Mucosa of rectum (tissue), 2 donors: ENCODE measurements around the gene PIEZO1.
A peak's percentile ranks its signal among the peaks of the same experiment; 100 is the strongest.

Experiments used
- H3K27ac ChIP-seq, 2 donors: one replicate each; pipeline ENCODE4 v1.7.0; 2013; ENCODE audit warnings: inconsistent platforms in 2 of 2, low read depth in 2 of 2, low read length in 2 of 2
- H3K27me3 ChIP-seq, 2 donors: one replicate each; pipeline ENCODE4 v1.7.0; 2013; ENCODE audit warnings: low read length in 2 of 2; ENCODE audit not compliant: control insufficient read depth in 2 of 2, insufficient read depth in 2 of 2
- H3K36me3 ChIP-seq, 2 donors: one replicate each; pipeline ENCODE4 v1.7.0; 2013; ENCODE audit warnings: low read length in 2 of 2; ENCODE audit not compliant: control insufficient read depth in 2 of 2, insufficient read depth in 2 of 2
- H3K4me1 ChIP-seq, 2 donors: one replicate each; pipeline ENCODE4 v1.7.0; 2013; ENCODE audit warnings: low read length in 2 of 2, mild to moderate bottlenecking in 1 of 2; ENCODE audit not compliant: control insufficient read depth in 2 of 2, insufficient read depth in 2 of 2
- H3K4me3 ChIP-seq, 2 donors: one replicate each; pipeline ENCODE4 v1.7.0; 2013; ENCODE audit warnings: low read length in 2 of 2
- H3K9ac ChIP-seq, 2 donors: one replicate each; pipeline ENCODE4 v1.7.0; 2013; ENCODE audit warnings: low read length in 2 of 2, low read depth in 1 of 2, mild to moderate bottlenecking in 1 of 2
- H3K9me3 ChIP-seq, 2 donors: one replicate each; pipeline ENCODE4 v1.7.0; 2013; ENCODE audit warnings: low read length in 2 of 2; ENCODE audit not compliant: control insufficient read depth in 2 of 2
- donor health status: healthy.
- donor health status: Normal muscosa, but diverticular disease.

Gene PIEZO1

DNA sequence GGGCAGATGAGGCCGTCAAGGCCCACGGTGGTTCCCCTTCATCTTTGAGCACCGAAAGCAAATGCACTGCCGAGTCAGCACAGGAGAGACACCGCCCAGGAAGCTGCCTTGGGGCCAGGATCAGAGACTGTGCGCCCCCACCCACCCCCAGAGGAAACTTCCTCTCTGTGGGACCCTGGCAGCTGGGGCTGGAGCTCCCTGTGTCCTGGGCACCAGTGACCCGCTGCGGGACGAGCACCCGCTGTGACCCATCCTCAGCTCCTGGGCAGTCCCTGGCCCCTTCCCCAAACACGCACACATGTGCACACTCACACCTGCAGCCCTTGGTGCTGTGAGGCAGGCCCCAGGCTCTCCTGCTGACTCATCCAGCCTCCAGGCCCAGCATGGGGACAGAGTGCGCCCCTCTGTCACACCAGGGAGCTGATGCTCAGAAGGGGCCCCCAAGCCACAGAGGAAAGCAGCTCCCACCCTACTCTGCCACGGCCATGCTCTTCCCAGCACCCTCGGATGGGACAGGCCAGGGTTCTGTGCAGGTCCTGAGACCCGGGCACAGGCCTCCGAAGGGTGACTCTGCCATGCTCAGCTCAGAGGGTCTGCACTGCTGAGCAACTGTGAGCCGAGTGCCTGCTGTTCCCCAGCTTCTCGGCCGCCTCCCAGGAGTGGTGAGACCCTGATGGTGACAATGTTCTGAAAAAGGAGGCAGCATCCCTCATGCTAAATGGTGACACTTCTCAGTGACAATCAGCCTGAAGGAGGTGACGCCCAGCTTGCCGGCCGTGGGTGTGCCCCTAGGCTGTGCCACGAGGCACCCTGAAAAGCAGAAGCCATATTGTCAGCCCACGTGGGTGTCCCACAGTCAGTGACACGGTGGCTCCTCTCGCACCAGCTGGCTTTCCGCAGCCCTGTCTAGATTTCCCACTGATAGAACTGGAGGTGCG lies 3.6 kb downstream of the PIEZO1 start:
- peak overlapping the region in 1 of 2 donors; percentile 43 for H3K9ac ChIP-seq
- H3K4me1 ChIP-seq: peaks cover 32 to 45% of the 10 kb centered on the region in 2 donors
- H3K9me3 ChIP-seq: no peaks in the 10 kb centered on the region
- H3K4me3 ChIP-seq: peak overlapping the region in 1 of 2 donors; percentile 56
- peak overlapping the region; percentile 7 to 80 for H3K27ac ChIP-seq
- H3K27me3 ChIP-seq: no peaks in the 10 kb centered on the region
- no peaks in the 10 kb centered on the region for H3K36me3 ChIP-seq

DNA sequence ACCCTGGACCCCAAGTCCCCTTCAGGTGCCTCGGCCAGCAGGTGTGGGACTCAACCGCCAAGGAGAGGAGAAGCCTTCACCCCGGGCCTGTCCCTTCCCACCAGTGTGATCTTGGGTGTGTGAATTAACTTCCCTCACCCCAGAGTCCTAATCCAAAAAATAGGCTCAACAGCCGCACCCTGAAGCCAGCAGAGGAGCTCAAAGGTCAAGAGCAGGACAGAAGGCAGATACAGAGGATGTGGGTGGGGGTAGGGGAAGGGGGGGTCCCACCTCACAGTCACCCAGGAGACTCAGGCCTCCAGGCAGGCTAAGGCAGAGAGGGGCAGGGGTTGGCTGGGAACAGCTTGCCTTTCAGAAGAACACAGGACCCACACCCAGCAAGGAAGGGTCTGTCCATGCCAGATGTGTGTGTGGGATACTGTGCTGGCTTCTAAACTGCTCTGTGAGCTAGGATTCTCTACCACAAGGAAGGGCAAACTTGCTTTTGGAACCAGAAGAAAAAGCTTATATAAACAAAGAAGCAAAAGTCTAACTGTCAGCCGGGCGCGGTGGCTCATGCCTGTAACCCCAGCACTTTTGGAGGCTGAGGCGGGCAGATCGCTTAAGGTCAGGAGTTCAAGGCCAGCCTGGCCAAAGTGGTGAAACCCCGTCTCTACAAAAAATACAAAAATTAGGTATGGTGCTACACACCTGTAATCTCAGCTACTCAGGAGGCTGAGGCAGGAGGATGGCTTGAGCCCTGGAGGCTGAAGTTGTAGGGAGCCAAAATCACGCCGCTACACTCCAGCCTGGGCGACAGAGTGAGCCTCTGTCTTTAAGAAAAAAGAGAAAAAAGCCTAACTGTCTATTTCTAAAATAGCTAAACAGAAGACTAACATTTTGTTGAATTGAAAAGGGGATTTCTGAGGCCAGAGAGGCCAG lies 4.6 kb downstream of the PIEZO1 start:
- H3K27ac ChIP-seq: peak overlapping the region; percentile 7 to 80
- H3K4me3 ChIP-seq: peak overlapping the region in 1 of 2 donors; percentile 56
- no peaks in the 10 kb centered on the region for H3K27me3 ChIP-seq
- no peaks in the 10 kb centered on the region for H3K9me3 ChIP-seq
- H3K9ac ChIP-seq: peak overlapping the region in 1 of 2 donors; percentile 43
- H3K4me1 ChIP-seq: peaks cover 32 to 41% of the 10 kb centered on the region in 2 donors
- no peaks in the 10 kb centered on the region for H3K36me3 ChIP-seq

DNA sequence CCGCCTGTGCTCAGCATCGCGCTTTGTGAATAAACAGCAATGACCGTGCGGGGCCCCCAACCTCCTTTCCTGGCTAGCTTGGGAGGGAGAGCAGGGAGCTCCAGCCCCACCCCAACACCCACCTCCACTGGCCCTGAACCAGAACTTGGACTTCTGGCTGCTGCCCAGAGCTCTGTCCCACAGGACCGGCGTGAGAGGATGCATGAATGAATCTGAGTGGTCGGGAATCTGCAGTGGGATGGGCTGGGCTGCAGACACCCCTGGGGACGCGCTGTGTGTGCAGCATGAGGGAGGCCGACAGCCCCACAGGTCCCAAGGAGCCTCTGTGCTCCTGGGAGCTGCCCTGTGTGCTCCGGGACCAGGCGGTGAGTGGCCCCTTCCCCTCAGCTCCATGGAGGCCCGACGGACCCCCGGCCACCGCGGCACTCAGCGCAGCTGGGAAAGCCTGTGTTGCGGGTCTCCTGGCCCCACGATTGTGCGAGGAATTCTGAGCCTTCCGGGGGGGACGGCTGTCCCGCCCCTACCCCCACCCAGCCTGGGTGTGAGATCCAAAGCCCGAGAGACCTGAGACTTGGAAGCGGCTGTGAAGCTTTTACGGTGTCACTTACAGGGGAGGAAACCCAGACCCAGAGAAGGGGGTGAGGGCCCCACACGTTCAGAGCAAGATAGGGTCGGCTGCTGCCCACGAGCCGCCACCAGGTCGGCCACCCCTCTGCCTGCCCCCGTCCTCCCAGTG lies 5.4 kb downstream of the PIEZO1 start:
- H3K27me3 ChIP-seq: no peaks in the 10 kb centered on the region
- no peaks in the 10 kb centered on the region for H3K9me3 ChIP-seq
- peak overlapping the region; percentile 7 to 80 for H3K27ac ChIP-seq
- no peak overlapping the region for H3K4me3 ChIP-seq
- H3K36me3 ChIP-seq: no peaks in the 10 kb centered on the region
- peaks cover 32 to 41% of the 10 kb centered on the region in 2 donors for H3K4me1 ChIP-seq
- H3K9ac ChIP-seq: no peak overlapping the region

DNA sequence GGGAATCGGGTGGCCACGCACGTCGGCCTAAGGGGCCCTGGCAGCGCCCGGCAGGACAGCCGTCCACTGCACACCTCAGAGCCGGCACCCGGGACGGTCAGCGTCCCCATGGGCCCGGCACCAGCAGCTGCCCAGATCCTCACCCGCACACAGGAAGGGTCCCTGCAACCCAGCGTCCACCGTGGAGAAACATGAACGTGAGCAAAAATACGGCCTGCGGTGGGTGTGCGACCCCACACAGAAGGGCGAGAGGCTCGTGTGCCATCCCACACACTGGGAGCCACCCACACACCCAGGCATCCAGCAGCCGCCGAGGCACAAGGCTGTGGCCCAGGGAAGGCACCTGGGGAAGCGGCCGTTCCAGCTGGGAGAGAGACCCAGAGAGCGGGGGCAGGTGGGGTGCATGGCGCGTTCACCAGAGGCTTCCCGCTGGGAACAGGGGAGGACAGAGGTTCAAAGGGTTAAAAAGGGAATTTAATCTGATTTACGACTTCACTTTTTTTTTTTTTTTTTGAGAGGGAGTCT lies 6.4 kb downstream of the PIEZO1 start:
- Histone ChIP-seq H3K36me3 (no peaks in the 10 kb centered on the region), H3K4me1 (peaks cover 33 to 42% of the 10 kb centered on the region in 2 donors), H3K4me3 (no peak overlapping the region), H3K9me3 (no peaks in the 10 kb centered on the region), H3K27me3 (no peaks in the 10 kb centered on the region), H3K27ac (no peak overlapping the region), H3K9ac (no peak overlapping the region)

DNA sequence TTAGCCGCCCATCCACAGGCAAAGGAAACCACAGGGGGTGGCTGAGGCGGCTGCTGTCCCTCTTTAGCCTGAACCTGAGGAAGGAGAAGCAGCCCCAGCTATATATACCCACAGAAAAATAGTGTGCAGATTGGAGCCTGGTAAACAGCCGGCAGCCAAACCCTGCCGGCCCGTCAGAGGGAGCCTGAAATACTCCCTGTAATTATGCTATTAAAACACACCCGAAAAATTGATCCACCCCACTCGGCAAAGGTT lies 6.8 kb downstream of the PIEZO1 start:
- Histone ChIP-seq H3K9ac (no peak overlapping the region), H3K36me3 (no peaks in the 10 kb centered on the region), H3K4me1 (peaks cover 31 to 40% of the 10 kb centered on the region in 2 donors), H3K9me3 (no peaks in the 10 kb centered on the region), H3K4me3 (no peak overlapping the region), H3K27ac (no peak overlapping the region), H3K27me3 (no peaks in the 10 kb centered on the region)

DNA sequence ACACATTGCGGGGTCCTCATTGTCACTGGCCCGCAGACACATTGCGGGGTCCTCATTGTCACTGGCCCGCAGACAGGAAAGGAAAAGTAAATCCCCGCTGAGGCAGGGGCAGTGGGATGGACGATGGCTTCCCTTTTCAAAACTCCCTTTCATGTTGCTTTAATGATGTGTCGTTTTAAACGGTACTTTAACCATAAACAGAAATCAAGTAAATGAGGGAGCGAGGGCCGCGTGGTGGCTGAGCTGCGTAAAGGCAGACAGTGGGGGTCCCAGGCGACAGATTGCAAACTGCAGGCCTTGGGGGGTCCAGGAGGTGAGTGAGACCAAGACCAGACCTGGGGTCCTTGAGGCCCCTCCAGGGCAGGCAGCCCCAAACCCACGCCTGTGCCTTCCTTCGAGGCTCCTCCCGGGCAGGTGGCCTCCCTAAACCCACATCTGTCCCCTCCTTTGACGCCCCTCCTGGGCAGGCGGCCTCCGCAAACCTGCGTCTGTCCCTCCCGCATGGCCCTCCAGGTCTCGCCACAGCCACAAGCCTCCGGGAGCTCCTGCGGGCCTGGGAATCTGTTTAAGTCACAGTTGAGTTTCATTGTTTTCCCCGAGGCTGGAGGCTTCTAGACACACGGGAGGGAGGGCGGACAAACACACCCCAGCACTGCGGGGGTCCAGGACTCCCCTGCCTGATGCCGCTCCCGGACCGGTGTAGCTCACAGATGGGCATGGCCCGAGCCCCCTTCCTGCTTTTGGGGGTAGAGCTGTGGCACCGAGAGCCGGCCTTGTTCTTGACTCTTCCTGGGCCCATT lies 7.3 kb downstream of the PIEZO1 start:
- H3K9me3 ChIP-seq: no peaks in the 10 kb centered on the region
- no peak overlapping the region for H3K9ac ChIP-seq
- H3K27ac ChIP-seq: peak overlapping the region in 1 of 2 donors; percentile 16
- peaks cover 31 to 40% of the 10 kb centered on the region in 2 donors for H3K4me1 ChIP-seq
- no peaks in the 10 kb centered on the region for H3K36me3 ChIP-seq
- no peaks in the 10 kb centered on the region for H3K27me3 ChIP-seq
- no peak overlapping the region for H3K4me3 ChIP-seq

DNA sequence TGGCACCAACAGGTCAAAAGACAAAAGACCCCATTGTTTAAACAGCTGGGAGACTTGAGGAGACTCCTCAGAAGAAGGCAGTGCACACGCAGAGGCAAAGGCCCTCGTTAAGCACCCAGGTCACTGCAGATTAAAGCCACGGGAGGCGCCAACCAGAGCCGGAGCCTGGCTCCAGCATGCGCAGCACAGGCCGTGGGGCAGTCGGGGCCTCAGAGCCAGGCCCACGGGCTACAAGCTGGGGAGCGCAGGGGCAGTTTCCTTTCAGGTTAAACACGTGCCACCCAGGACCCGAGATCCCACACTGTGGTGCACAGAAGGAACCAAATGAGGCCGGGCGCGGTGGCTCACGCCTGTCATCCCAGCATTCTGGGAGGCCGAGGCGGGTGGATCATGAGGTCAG lies 9.2 kb downstream of the PIEZO1 start:
- no peak overlapping the region for H3K27ac ChIP-seq
- H3K4me1 ChIP-seq: peaks cover 28 to 32% of the 10 kb centered on the region in 2 donors
- no peak overlapping the region for H3K4me3 ChIP-seq
- H3K36me3 ChIP-seq: no peaks in the 10 kb centered on the region
- H3K27me3 ChIP-seq: no peaks in the 10 kb centered on the region
- no peaks in the 10 kb centered on the region for H3K9me3 ChIP-seq
- H3K9ac ChIP-seq: no peak overlapping the region

DNA sequence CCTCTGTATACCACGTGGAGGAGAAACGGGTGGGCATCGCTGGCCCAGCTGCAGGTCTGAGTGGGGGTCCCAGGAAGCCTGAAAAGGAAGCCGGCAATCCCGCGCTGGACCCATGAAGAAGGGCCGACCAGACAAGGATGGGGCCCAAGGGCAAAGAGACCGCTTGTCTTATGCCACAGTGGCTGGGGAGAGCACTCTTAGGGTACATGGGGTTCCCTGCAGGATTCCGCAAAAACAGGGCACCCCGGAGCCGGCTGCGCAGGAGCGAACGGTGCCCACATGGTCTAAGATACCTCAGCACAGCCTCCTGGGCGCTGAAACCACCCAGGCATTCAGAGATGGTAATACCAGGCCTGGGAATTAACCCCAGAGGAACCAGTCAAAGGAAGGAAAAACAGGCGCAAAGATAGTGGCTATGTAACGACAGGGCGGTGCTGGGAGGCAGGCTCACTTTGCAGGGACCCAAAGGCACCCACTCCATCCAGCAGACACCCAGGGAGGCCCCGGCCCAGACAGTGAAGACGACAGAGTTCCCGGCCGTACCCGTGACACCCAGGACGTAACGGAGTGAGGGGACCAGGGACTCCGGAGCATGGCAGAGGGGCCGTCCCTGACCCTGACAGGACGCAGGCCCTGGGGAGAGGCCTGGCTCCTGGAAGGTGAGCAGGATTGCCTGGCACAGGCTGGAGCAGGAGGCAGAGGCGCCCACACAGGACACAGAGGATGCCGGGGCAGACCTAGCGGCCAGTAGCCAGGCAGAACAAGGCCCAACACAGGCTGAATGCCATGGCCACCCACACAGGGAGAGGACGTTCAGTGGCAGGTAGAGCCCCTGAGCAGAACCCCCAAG lies 10.3 kb downstream of the PIEZO1 start:
- no peaks in the 10 kb centered on the region for H3K36me3 ChIP-seq
- no peaks in the 10 kb centered on the region for H3K27me3 ChIP-seq
- H3K4me1 ChIP-seq: peaks cover 29 to 33% of the 10 kb centered on the region in 2 donors
- no peak overlapping the region for H3K9ac ChIP-seq
- H3K9me3 ChIP-seq: no peaks in the 10 kb centered on the region
- no peak overlapping the region for H3K4me3 ChIP-seq
- H3K27ac ChIP-seq: no peak overlapping the region
